Sciatic nerve (tissue), 2 donors: ENCODE results near the gene STMN3. TPM values are rescaled to one million over a fixed set of nuclear protein-coding genes. Genes with fewer than 3 reads are reported as not detected.
"Not testable (repeated sequence)": the region's sequence is repeated elsewhere in the genome, so short reads cannot be mapped to it uniquely, and the experiment has no call there.

Source experiments
- ATAC-seq: fragments of 200-7000 bp; cut with Tn5 transposase; one replicate; pipeline ENCODE4 v1.9.1; 2020; ENCODE audit warnings: mild to moderate bottlenecking, moderate library complexity
- DNase-seq: peaks from one replicate; pipeline ENCODE4 v3.0.0-alpha.2; 2020; ENCODE audit warnings: low spot score
- intact Hi-C: fragments of 100-400 bp; cut with DNase I; formaldehyde crosslinking; loops from one replicate; pipeline ENCODE4 v1.14.2; 2022
- total RNA-seq: library from RNA; stranded (reverse); fragmentation: NEBNext Ultra II Directional; extraction: Animal tissue kit (Norgen Biotek cat#: 25700); gene quantifications from one replicate; pipeline ENCODE4 v1.2.1, GENCODE V29; 2021
- donor health status: DM: no; HTN: no; CAD: no.
- donor health status: DM: no; HTN: no; CAD: no.

STMN3 gene
- total RNA-seq, 1 donor from 2014 or later: 19.7 TPM

- intact Hi-C loops: loop anchor here (10.0 kb wide), 1 partner anchor 83 kb away; no protein-coding TSS in a partner anchor
- ATAC-seq: no peak
Observed at GRCh38 chr20:63661959-63662812, 9.0 kb upstream of the STMN3 start.

GRCh38 chr20:63661108-63661507 lies 7.9 kb upstream of the STMN3 start:
- intact Hi-C loops: loop anchor here (10.0 kb wide), 1 partner anchor 84 kb away; no protein-coding TSS in a partner anchor
- ATAC-seq (no peak), DNase-seq (no peak)

More at GRCh38 chr20:63661959-63662812, 9.0 kb upstream of the STMN3 start:
- no peak for DNase-seq

GRCh38 chr20:63660622-63661021 lies 7.4 kb upstream of the STMN3 start:
- ATAC-seq: no peak
- intact Hi-C loops: loop anchor here (10.0 kb wide), 1 partner anchor 84 kb away; no protein-coding TSS in a partner anchor

DNA sequence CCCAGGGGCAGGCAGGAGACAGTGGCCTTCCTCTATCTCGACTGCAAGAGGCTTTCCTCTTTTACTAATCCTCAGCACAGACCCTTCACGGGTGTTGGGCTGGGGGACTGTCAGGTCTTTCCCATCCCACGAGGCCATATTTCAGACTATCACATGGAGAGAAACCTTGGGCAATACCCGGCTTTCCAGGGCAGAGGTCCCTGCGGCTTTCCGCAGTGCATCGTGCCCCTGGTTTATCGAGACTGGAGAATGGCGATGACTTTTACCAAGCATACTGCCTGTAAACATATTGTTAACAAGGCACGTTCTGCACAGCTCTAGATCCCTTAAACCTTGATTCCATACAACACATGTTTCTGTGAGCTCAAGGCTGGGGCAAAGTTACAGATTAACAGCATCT lies 7.0 kb upstream of the STMN3 start:
- not testable (repeated sequence) for ATAC-seq

More at GRCh38 chr20:63660622-63661021, 7.4 kb upstream of the STMN3 start:
- DNase-seq: no peak

DNA sequence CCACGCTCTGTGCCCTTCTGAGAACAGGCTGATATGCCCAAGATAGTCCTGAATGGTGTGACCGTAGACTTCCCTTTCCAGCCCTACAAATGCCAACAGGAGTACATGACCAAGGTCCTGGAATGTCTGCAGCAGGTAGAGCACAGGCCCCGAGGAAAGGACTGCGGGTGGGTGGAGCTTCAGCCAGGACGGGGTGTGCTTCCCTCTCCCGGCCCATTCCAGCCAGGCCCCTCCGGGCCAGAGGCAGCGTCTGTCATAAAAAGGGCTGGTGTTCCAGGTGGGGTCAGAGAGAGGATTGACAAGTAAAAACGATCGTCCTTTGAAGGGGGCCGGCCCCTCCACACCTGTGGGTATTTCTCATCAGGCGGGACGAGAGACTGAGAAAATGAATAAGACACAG lies 6.1 kb upstream of the STMN3 start:
- intact Hi-C loops: no loop called here
- ATAC-seq (no peak), DNase-seq (peak; percentile 62)

More for the DNA sequence above, 7.0 kb upstream of the STMN3 start:
- intact Hi-C loops: loop anchor here (10.0 kb wide), 1 partner anchor 85 kb away; no protein-coding TSS in a partner anchor
- not testable (repeated sequence) for DNase-seq

GRCh38 chr20:63658749-63659187 lies 5.5 kb upstream of the STMN3 start:
- DNase-seq (peak; percentile 60), ATAC-seq (peak; percentile 35)
- intact Hi-C loops: no loop called here

GRCh38 chr20:63657937-63658748 lies 4.9 kb upstream of the STMN3 start, which contains the start of gene RTEL1:
Gene RTEL1, plus strand, starts transcription at chr20:63658312. Its CDS starts 1,091 bp downstream, at chr20:63659403.
- DNase-seq (peak; percentile 95), ATAC-seq (peak; percentile 95)
- intact Hi-C loops: no loop called here

DNA sequence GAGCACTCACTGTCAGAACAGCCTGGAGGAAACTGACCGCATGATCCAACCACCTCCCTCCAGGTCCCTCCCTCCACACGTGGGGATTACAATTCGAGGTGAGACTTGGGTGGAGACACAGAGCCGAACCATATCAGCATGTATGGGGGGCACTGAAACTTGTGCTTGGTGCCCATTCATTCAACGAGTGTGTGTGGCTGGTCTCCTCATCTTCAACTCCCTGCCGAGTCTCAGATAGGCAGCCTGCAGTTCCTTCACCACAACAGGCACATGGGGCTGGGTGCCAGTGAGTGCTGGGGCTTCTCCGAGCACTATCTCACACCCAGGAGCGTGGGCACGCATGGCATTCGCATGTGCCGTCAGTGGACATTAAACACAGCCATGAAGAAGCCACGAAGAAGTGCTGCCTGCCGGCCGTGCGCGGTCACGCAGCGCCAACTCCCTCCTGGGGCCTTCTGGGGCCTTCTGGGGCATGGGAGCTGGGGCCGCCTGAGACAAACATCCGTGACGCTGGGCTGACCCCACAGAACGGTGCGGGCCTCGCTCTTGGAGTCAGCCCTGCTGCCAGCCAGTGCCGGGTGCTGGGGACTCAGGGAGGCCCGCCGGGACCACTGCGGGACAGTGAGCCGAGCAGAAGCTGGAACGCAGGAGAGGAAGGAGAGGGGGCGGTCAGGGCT lies 4.2 kb upstream of the STMN3 start:
- ATAC-seq: peak; percentile 0
- intact Hi-C loops: no loop called here
- no peak for DNase-seq

DNA sequence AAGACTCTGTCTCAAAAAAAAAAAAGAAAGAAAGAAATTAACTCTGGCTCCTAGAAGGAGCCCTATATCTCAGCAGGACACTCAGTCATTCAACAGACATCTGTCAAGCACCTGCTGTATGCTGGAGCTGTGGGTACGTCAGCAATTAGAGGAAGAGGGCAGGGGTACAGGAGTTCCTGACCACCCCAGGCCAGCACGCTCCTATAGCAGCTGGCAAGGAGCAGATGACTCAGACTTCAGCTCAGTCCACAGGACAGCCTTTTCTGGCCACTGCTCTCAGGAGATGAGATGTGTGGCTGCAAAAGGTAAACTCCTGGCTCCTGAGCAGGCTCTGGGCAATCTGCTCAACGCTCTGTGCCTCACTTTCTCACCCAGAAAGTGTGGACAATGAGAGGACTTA lies 3.2 kb upstream of the STMN3 start:
- DNase-seq (no peak), ATAC-seq (no peak)
- intact Hi-C loops: no loop called here

DNA sequence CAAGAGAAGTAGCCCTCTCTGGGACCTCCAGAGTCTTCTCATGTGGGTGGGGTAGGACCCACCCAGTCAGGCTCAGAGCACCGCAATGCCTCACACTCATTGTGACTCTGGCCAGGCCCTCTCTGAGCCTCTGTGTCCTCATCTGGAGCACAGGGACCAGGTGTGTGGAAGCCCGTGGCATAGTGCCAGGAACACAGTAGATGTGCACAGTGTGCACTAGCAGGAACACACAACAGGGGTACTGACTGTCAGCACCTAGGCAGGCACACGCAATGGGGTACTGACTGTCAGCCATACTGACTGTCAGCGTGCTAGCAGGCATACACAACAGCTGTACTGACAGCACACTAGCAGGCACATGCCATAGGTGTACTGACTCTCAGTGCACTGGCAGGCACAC lies 2.0 kb upstream of the STMN3 start:
- ATAC-seq (no peak), DNase-seq (no peak)
- intact Hi-C loops: no loop called here

DNA sequence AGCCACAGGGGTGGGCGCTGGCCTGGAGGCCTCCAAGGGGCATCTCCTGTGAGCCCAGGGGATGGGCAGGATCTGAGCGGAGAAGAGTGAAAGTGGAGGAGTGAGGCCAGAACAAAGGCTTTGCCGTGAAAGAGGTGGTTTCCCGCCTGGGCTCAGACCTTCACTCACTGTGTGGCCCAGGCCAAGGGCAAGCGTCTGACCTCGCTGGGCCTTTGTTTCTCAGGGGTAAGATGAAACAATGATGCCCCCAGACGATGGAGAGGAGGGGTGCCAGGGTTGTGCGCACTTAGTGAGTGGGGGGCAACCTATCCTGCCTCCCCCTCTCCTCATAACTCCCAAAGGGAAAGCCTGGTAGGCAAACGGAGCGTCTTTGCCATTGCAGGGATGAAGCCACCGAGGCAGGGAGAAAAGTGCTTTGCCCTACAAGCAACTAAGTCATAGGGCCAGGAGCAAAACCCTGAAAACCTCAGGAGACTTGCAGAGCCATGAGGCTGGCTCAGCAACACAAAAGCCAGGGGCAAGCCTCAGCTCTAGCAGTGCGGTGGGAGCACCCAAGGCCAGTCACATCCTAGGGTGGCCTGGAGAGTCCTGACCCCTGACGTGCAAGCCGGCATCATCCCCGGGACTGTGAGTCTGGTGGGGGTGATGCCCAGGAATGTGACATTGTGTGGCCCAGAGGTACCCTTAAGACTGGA lies 897 bp upstream of the STMN3 start:
- ATAC-seq (no peak), DNase-seq (no peak)
- intact Hi-C loops: no loop called here

DNA sequence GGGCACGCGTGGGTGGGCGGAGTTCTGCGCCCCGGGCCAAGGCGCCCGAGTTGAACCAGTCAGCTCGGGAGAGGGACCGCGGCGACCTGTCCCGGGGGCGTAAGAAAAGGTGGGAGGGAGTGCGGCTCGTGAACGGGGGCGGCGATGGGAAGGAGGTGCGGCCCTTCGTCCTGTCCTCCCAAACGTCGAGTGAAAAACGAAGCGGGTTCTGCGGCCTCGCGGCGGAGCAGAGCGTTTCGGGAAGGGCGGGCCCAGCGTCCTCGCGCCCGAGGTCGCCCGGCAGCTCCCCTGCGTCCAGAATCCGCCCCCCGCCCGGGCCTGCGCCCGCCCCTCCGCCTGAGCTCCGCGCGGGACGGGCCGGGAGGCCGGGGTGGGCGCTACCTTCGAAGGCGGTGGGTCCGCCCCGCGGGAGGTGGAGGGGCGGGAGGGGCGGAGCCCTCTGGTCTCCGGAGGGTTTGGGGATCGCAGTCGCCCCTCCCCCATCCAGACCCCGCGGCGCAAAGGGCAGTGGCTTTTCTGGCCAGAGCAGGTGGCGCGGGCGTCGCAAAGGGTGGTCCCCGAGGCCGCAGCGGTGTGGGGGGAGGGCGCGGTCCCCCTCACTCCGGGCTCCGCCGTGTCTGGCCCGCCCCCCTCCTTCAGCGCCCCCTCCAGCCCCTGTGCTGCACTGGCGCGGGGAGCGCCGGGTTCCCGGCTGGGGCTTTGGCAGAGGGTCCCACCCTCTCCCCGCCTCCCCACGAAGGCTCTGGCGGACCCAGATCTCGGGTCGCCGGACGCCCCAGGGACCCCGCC lies 838 bp downstream of the STMN3 start:
- intact Hi-C loops: no loop called here
- ATAC-seq (no peak), DNase-seq (no peak)

DNA sequence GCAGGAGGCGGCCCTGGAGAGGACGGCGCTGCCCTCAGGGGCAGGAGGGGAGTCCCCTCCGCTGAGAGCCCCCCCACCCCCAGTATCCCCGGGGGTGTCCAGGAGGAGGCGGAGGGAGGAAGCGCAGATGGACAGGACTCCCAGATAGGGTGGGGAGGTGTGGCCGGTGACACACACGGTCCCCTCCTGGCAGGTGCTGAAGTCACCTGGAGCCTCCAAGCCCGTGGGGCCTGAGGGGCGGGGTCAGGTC lies 1.4 kb downstream of the STMN3 start:
- ATAC-seq (peak; percentile 7), DNase-seq (no peak)
- intact Hi-C loops: no loop called here

GRCh38 chr20:63650486-63650885 lies 2.7 kb downstream of the STMN3 start:
- intact Hi-C loops, ATAC-seq, DNase-seq: not testable (repeated sequence)

GRCh38 chr20:63648895-63649589 lies 4.2 kb downstream of the STMN3 start:
- DNase-seq: no peak
- ATAC-seq: no peak
- intact Hi-C loops: no loop called here

GRCh38 chr20:63648190-63648589 lies 5.0 kb downstream of the STMN3 start:
- no peak for ATAC-seq
- DNase-seq: no peak
- intact Hi-C loops: no loop called here

- no peak for DNase-seq
- intact Hi-C loops: no loop called here
- no peak for ATAC-seq
Observed at GRCh38 chr20:63645218-63645617, 8.0 kb downstream of the STMN3 start.
